Nephron (organoid): Measurements from ENCODE around the gene DNAJC7.

Source experiments
- H3K27ac Mint-ChIP-seq, 3 experiments: 2 replicates each; pipeline ENCODE4 v1.8.0; 2020; ENCODE audit warnings: mixed read lengths in 3 of 3, mild to moderate bottlenecking in 2 of 3, moderate library complexity in 1 of 3
- H3K27me3 Mint-ChIP-seq: 2 replicates; pipeline ENCODE4 v1.8.0; 2021; ENCODE audit warnings: low read depth, mild to moderate bottlenecking, moderate library complexity, mixed read lengths
- H3K36me3 Mint-ChIP-seq: 2 replicates; pipeline ENCODE4 v1.8.0; 2020; ENCODE audit warnings: low read depth, mixed read lengths
- H3K4me1 Mint-ChIP-seq: 2 replicates; pipeline ENCODE4 v1.8.0; 2020; ENCODE audit warnings: mixed read lengths
- H3K4me3 Mint-ChIP-seq, 3 experiments: 2 replicates each; pipeline ENCODE4 v1.8.0; 2020; ENCODE audit warnings: mild to moderate bottlenecking in 3 of 3, mixed read lengths in 3 of 3, moderate library complexity in 2 of 3
- H3K9me3 Mint-ChIP-seq: 2 replicates; pipeline ENCODE4 v1.8.0; 2020; ENCODE audit warnings: mixed read lengths
- TF ChIP-seq, protein P1 (sequence below), 3 experiments: fragments of 200-600 bp; sonication (generic); IDR thresholded peaks; one replicate each; pipeline ENCODE4 v1.5.0; 2021; ENCODE audit warnings: antibody characterized with exemption in 3 of 3; ENCODE audit not compliant: unreplicated experiment in 3 of 3

Gene DNAJC7

DNA sequence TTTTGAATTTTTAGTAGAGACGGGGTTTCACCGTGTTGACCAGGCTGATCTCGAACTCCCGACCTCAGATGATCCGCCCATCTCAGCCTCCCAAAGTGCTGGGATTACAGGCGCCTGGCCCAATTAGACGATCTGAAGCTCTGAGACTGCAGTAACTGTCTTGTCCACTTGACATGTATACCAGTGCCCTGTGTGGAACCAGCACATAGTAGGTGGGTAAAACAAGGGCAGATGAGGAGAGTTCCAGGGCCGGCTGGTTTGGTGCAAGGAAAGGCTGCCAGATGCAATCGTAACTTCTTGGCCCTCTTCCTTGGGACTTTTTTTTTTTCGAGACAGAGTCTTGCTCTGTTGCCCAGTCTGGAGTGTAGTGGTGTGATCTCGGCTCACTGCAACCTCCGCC lies 30.1 kb upstream of the DNAJC7 start:
- H3K27me3 Mint-ChIP-seq: peaks cover 21% of the 10 kb centered on the region
- no peaks in the 10 kb centered on the region for H3K9me3 Mint-ChIP-seq
- no peak overlapping the region for H3K4me3 Mint-ChIP-seq
- H3K36me3 Mint-ChIP-seq: no peaks in the 10 kb centered on the region
- TF ChIP-seq, protein P1, sequence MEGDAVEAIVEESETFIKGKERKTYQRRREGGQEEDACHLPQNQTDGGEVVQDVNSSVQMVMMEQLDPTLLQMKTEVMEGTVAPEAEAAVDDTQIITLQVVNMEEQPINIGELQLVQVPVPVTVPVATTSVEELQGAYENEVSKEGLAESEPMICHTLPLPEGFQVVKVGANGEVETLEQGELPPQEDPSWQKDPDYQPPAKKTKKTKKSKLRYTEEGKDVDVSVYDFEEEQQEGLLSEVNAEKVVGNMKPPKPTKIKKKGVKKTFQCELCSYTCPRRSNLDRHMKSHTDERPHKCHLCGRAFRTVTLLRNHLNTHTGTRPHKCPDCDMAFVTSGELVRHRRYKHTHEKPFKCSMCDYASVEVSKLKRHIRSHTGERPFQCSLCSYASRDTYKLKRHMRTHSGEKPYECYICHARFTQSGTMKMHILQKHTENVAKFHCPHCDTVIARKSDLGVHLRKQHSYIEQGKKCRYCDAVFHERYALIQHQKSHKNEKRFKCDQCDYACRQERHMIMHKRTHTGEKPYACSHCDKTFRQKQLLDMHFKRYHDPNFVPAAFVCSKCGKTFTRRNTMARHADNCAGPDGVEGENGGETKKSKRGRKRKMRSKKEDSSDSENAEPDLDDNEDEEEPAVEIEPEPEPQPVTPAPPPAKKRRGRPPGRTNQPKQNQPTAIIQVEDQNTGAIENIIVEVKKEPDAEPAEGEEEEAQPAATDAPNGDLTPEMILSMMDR (IDR thresholded peaks at IDR 0.05; ENCODE audit: unreplicated experiment in 3 of 3): no peak
- H3K4me1 Mint-ChIP-seq: no peaks in the 10 kb centered on the region
- no peak overlapping the region for H3K27ac Mint-ChIP-seq

DNA sequence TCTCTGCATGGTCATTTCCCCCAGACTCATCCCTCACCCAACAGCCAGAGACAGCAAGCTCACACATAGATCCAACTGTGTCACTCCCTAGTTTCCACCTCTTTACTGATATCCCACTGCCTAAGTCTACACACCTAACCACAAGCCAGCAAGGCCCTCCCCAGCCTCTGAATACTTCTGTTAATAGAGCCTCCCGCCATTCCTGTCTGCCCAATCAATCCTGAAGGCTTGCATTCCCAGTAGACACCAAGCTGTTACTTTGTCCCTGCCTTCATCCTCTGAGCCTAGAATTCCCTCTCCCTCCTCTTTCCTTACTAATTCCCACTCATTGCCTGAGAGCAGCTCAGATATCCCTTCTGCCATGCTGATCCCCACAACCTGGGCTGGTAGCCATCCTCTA lies 28.5 kb upstream of the DNAJC7 start:
- Mint-ChIP-seq H3K4me1 (no peaks in the 10 kb centered on the region), H3K27me3 (peaks cover 5% of the 10 kb centered on the region), H3K9me3 (no peaks in the 10 kb centered on the region), H3K36me3 (no peaks in the 10 kb centered on the region), H3K27ac (no peak overlapping the region), H3K4me3 (no peak overlapping the region)
- TF ChIP-seq, protein P1 (IDR thresholded peaks at IDR 0.05; ENCODE audit: unreplicated experiment in 3 of 3): no peak

DNA sequence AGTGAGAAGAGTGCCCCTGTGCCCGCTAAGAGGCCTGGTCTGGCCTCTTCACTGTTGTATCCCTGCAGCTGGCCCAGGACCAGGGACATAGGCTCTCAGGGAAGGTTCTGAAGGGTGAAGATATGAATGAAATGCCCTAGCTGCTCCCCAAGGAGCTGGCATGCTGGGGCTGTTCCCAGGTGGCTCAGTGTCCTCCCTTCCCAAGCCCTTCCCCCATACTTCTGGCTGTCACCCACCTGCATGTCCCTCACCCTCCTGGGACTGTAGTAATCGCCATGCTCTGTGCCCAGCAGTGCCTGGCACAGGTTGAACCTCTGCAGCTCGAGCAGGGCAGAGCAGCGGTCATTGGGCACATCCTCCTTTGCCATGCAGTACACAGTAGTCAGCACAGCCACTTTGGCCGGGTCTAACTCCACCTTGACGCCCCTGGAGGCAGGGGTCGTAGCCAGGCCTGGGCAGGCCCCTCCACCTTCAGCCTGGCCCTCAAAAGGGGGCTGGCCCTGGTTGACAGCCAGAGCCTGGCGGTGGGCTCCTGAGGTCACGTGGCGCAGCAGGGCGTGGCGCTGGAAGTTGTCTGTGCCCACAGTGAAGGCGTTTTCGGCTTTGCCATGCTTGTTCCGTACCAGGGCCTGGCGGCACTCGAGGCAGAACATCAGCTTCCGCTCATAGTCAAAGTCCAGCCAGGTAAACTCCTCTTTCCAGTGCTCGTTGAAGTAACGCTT lies 25.5 kb upstream of the DNAJC7 start:
- TF ChIP-seq, protein P1 (IDR thresholded peaks at IDR 0.05; ENCODE audit: unreplicated experiment in 3 of 3): no peak
- Mint-ChIP-seq H3K27ac (no peak overlapping the region), H3K4me3 (no peak overlapping the region), H3K4me1 (no peaks in the 10 kb centered on the region), H3K36me3 (no peaks in the 10 kb centered on the region), H3K9me3 (no peaks in the 10 kb centered on the region), H3K27me3 (no peaks in the 10 kb centered on the region)

DNA sequence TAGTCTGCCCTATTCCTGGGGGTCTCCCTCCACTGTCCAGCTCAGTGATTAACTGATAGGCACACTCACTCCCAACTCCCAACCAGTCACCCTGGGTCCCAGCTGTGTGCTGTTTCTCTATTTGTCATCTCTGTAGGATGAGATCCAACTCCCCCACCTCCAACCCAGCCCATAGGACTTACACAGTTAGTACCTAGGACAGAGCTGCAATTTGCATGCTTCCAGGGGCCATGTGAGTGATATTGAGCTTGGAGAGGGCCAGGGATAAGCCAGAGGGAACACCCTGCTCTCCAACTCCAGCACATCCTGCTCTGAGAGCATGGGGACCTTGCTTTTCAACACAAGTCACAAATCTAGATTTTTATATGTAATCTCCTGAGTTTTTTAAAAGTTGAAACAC lies 24.4 kb upstream of the DNAJC7 start:
- H3K36me3 Mint-ChIP-seq: no peaks in the 10 kb centered on the region
- TF ChIP-seq, protein P1 (IDR thresholded peaks at IDR 0.05; ENCODE audit: unreplicated experiment in 3 of 3): no peak
- H3K27me3 Mint-ChIP-seq: no peaks in the 10 kb centered on the region
- H3K4me3 Mint-ChIP-seq: no peak overlapping the region
- no peaks in the 10 kb centered on the region for H3K4me1 Mint-ChIP-seq
- H3K9me3 Mint-ChIP-seq: no peaks in the 10 kb centered on the region
- no peak overlapping the region for H3K27ac Mint-ChIP-seq

DNA sequence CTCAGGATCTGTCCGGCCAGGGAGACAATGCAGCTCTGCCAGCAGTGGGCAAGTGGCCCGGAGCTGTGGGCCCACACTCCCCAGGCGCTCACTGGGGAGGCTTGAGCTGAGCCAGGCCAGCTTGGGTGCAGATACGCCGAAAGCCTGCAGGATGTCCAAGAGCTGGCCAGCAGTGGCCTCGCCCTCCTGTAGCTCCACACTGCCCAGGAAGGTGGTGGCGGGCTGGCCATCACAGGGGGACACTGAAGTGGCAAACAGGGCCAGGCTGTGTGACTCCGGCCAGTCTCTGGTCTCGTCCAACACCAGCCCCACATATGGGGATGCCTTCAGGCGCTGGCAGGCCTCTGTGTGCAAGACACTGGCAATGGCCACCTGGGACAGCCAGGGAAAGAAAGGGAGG lies 23.6 kb upstream of the DNAJC7 start:
- Mint-ChIP-seq H3K9me3 (no peaks in the 10 kb centered on the region), H3K4me3 (no peak overlapping the region), H3K27me3 (no peaks in the 10 kb centered on the region), H3K27ac (no peak overlapping the region), H3K4me1 (no peaks in the 10 kb centered on the region), H3K36me3 (no peaks in the 10 kb centered on the region)
- TF ChIP-seq, protein P1 (IDR thresholded peaks at IDR 0.05; ENCODE audit: unreplicated experiment in 3 of 3): no peak
